ENCODE measurements around the gene METTL21C. TPM values are rescaled to one million over a fixed set of nuclear protein-coding genes. Genes with fewer than 3 reads are reported as not detected.

Gene METTL21C
- total RNA-seq, 1 donor from 2014 or later = not detected

- Mint-ChIP-seq H3K36me3 (ENCODE audit: unreplicated experiment) (peaks cover 55% of the 10 kb centered on the region), H3K4me1 (ENCODE audit: unreplicated experiment) (peaks cover 6% of the 10 kb centered on the region), H3K27ac (ENCODE audit: unreplicated experiment) (no peak overlapping the region), H3K9me3 (ENCODE audit: unreplicated experiment) (no peaks in the 10 kb centered on the region), H3K4me3 (ENCODE audit: unreplicated experiment) (no peak overlapping the region), H3K27me3 (ENCODE audit: unreplicated experiment) (no peaks in the 10 kb centered on the region)
- no peak for DNase-seq (ENCODE audit: extremely low spot score, unreplicated experiment)
- no peak for TF ChIP-seq CTCF (IDR thresholded peaks at IDR 0.05)
Measured at GRCh38 chr13:102642475-102642874, 52.4 kb downstream of the METTL21C start.

- DNase-seq (ENCODE audit: extremely low spot score, unreplicated experiment) = no peak
- no peak for TF ChIP-seq CTCF (IDR thresholded peaks at IDR 0.05)
- peaks cover 6% of the 10 kb centered on the region for H3K4me1 Mint-ChIP-seq (ENCODE audit: unreplicated experiment)
- no peaks in the 10 kb centered on the region for H3K27me3 Mint-ChIP-seq (ENCODE audit: unreplicated experiment)
- no peak overlapping the region for H3K27ac Mint-ChIP-seq (ENCODE audit: unreplicated experiment)
- H3K4me3 Mint-ChIP-seq (ENCODE audit: unreplicated experiment) = no peak overlapping the region
- peaks cover 56% of the 10 kb centered on the region for H3K36me3 Mint-ChIP-seq (ENCODE audit: unreplicated experiment)
- no peaks in the 10 kb centered on the region for H3K9me3 Mint-ChIP-seq (ENCODE audit: unreplicated experiment)
Measured at GRCh38 chr13:102642029-102642428, 52.8 kb downstream of the METTL21C start.

GRCh38 chr13:102638741-102639140 is 56.1 kb downstream of the METTL21C start:
- H3K36me3 Mint-ChIP-seq (ENCODE audit: unreplicated experiment) = peaks cover 58% of the 10 kb centered on the region
- no peak for TF ChIP-seq CTCF (IDR thresholded peaks at IDR 0.05)
- no peak overlapping the region for H3K27ac Mint-ChIP-seq (ENCODE audit: unreplicated experiment)
- H3K27me3 Mint-ChIP-seq (ENCODE audit: unreplicated experiment) = no peaks in the 10 kb centered on the region
- H3K4me1 Mint-ChIP-seq (ENCODE audit: unreplicated experiment) = no peaks in the 10 kb centered on the region
- H3K9me3 Mint-ChIP-seq (ENCODE audit: unreplicated experiment) = no peaks in the 10 kb centered on the region
- H3K4me3 Mint-ChIP-seq (ENCODE audit: unreplicated experiment) = no peak overlapping the region
- DNase-seq (ENCODE audit: extremely low spot score, unreplicated experiment) = no peak

Other genes with a start within 250 kb of the METTL21C start
- 44.9 and 47.5 TPM in 2 replicates for gene TPP2, start 98.1 kb downstream of the METTL21C start, total RNA-seq
- 8.7 and 9.0 TPM in 2 replicates for gene TEX30, start 78.7 kb upstream of the METTL21C start, total RNA-seq
- 32.9 and 33.5 TPM in 2 replicates for gene POGLUT2, start 103.9 kb upstream of the METTL21C start, total RNA-seq
- 30.3 and 30.7 TPM in 2 replicates for gene BIVM, start 104.1 kb upstream of the METTL21C start, total RNA-seq
- 48.9 and 52.1 TPM in 2 replicates for gene ERCC5, start 151.0 kb upstream of the METTL21C start, total RNA-seq